A673 (cell line): ENCODE data around the gene BORCS6. TPM values are rescaled to one million over a fixed set of nuclear protein-coding genes. Genes with fewer than 3 reads are reported as not detected.

ENCODE experiments used
- BruUV-seq: library from RNA; stranded (reverse); fragments of 400-500 nt; replicated peaks from 2 replicates; lab custom pipeline; 2021; lab: Mats Ljungman, UMichigan
- CTCF ChIA-PET: fragments of 300-600 bp; sonication (Branson Sonifier 250); formaldehyde crosslinking; loops from one replicate; lab custom pipeline; 2022; ENCODE audit warnings: antibody characterized with exemption; lab: Charles Lee
- POLR2A ChIA-PET: fragments of 300-600 bp; sonication (Branson Sonifier 250); formaldehyde crosslinking; loops from one replicate; lab custom pipeline; 2022; ENCODE audit warnings: antibody characterized with exemption; ENCODE audit not compliant: low non-redundant PET; lab: Charles Lee
- DNase-seq: peaks from one replicate; pipeline ENCODE4 v3.0.0-alpha.2; 2015; ENCODE audit warnings: low spot score
- H3K27ac ChIP-seq: fragments of 200-600 bp; sonication (generic); 2 replicates; pipeline ENCODE4 v1.5.1; 2016; ENCODE audit warnings: mixed run types, low read depth, mild to moderate bottlenecking, mixed read lengths, antibody characterized with exemption, low read length; ENCODE audit not compliant: poor library complexity, severe bottlenecking
- H3K27me3 ChIP-seq: fragments of 200-600 bp; sonication (generic); replicated peaks from 2 replicates; pipeline ENCODE4 v1.6.1; 2017; ENCODE audit warnings: mixed run types, low read depth, mild to moderate bottlenecking, mixed read lengths, antibody characterized with exemption, low read length; ENCODE audit not compliant: insufficient read depth, poor library complexity
- H3K36me3 ChIP-seq: fragments of 200-600 bp; sonication (generic); 2 replicates; pipeline ENCODE4 v1.6.1; 2016; ENCODE audit warnings: mixed run types, mild to moderate bottlenecking, mixed read lengths, antibody characterized with exemption, low read length; ENCODE audit not compliant: insufficient read depth, poor library complexity, severe bottlenecking
- H3K4me1 ChIP-seq: fragments of 200-600 bp; sonication (generic); 2 replicates; pipeline ENCODE4 v1.6.1; 2017; ENCODE audit warnings: mixed run types, mild to moderate bottlenecking, mixed read lengths, antibody characterized with exemption, low read length; ENCODE audit not compliant: insufficient read depth, poor library complexity, severe bottlenecking
- H3K4me3 ChIP-seq: fragments of 200-600 bp; sonication (generic); 2 replicates; pipeline ENCODE4 v1.5.1; 2016; ENCODE audit warnings: low read depth, mixed run types, mild to moderate bottlenecking, mixed read lengths, low read length; ENCODE audit not compliant: poor library complexity, severe bottlenecking
- H3K9me3 ChIP-seq: fragments of 200-600 bp; sonication (generic); 2 replicates; pipeline ENCODE4 v1.6.1; 2016; ENCODE audit warnings: mixed run types, low read depth, mild to moderate bottlenecking, mixed read lengths, antibody characterized with exemption, low read length; ENCODE audit not compliant: poor library complexity, severe bottlenecking
- EZH2 ChIP-seq: fragments of 200-600 bp; sonication (generic); IDR thresholded peaks from 2 replicates; pipeline ENCODE4 v1.6.1; 2017; ENCODE audit warnings: borderline replicate concordance, low read depth, mild to moderate bottlenecking, mixed read lengths, antibody characterized with exemption, low read length; ENCODE audit not compliant: poor library complexity, severe bottlenecking
- intact Hi-C: fragments of 100-400 bp; cut with micrococcal nuclease; formaldehyde crosslinking; loops from one replicate; pipeline ENCODE4 v1.10.0; 2022; ENCODE audit not compliant: unreplicated experiment
- total RNA-seq: library from RNA; stranded (reverse); gene quantifications from 2 replicates; pipeline ENCODE4 v1.2.3, GENCODE V29; 2021
- TF ChIP-seq, protein P1 (sequence below): fragments of 300-800, 200-600 bp; sonication (generic); conservative IDR thresholded peaks from 2 replicates; pipeline ENCODE4 v1.5.1; 2017; ENCODE audit warnings: low read depth, mild to moderate bottlenecking, antibody characterized with exemption, low read length, moderate library complexity, mixed read lengths

Gene BORCS6
- total RNA-seq, 1 experiment from 2014 or later: 3.7 TPM

DNA sequence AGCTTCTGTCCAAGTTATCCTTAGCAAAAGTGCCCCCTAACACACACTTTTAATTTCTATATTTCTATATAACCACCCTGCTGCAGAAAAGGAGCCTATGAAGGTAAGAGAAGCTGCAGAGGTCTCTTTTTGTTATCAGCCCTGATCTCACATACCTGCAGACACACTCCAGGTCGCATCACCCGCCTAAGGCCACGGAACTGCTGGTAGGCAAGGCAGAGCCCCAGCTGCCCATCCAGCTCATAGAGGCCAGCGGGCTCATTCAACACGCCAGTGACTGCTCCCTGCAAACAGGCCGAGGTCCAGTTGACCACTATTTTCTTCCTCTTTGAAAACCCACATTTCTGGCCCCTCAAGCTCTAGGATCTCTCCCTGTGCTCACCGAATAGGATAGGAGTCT lies 45.7 kb upstream of the BORCS6 start:
- Histone ChIP-seq H3K4me1 (no peaks in the 10 kb centered on the region), H3K4me3 (no peak overlapping the region), H3K9me3 (no peaks in the 10 kb centered on the region), H3K27me3 (no peaks in the 10 kb centered on the region), H3K36me3 (peaks cover 62% of the 10 kb centered on the region), H3K27ac (no peak overlapping the region)
- ChIA-PET POLR2A (no interaction called here), CTCF (no interaction called here)
- intact Hi-C loops: no loop called here
- TF ChIP-seq, protein P1, sequence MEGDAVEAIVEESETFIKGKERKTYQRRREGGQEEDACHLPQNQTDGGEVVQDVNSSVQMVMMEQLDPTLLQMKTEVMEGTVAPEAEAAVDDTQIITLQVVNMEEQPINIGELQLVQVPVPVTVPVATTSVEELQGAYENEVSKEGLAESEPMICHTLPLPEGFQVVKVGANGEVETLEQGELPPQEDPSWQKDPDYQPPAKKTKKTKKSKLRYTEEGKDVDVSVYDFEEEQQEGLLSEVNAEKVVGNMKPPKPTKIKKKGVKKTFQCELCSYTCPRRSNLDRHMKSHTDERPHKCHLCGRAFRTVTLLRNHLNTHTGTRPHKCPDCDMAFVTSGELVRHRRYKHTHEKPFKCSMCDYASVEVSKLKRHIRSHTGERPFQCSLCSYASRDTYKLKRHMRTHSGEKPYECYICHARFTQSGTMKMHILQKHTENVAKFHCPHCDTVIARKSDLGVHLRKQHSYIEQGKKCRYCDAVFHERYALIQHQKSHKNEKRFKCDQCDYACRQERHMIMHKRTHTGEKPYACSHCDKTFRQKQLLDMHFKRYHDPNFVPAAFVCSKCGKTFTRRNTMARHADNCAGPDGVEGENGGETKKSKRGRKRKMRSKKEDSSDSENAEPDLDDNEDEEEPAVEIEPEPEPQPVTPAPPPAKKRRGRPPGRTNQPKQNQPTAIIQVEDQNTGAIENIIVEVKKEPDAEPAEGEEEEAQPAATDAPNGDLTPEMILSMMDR: no peak
- no peak for TF ChIP-seq EZH2
- BruUV-seq: no TSS peak
- DNase-seq: no peak

DNA sequence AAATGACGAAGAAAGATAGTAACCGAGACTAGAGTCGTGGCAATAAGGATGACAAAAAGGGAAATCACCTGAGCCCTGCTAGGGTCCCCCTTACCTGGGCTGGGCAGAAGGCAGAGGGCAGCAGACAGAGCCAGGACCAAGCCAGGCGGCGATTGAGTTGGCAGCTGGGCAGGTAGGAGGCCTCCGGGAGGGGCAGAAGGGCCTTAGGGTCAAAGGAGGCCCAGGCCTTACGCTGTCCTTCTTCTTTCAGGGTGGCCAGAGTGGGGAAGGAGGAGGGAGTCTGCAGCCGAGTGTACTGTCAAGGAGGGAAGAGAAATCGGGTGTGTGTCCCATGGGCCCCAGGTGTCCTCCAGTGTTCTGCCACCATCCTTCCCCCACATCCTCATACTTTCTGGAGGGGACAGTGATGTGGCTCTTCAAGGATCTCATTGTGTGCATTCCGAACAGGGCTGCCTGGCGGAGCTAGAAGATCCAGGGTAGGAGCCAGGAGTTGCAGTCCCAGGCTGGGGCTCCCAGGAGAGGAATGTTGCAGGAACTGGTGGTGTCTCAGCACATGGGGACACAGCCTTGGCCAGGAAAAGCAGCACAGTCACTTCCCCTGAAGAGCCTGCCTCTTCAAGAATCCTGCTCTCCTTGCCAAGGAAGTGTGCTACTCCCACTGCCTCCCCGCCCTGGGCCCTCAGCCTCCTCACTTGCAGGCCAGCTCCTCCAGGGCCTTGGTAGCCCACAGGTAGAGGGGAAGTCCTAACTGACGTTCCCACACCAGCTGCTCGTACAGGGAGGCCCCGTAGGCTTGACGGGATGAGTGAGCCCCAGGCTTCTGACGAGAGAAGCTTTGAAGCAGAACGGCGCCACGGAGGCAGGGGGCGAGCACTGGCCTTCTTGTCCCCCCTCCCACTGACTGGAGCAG lies 44.6 kb upstream of the BORCS6 start:
- CTCF ChIA-PET: no interaction called here
- POLR2A ChIA-PET: no interaction called here
- DNase-seq: no peak

DNA sequence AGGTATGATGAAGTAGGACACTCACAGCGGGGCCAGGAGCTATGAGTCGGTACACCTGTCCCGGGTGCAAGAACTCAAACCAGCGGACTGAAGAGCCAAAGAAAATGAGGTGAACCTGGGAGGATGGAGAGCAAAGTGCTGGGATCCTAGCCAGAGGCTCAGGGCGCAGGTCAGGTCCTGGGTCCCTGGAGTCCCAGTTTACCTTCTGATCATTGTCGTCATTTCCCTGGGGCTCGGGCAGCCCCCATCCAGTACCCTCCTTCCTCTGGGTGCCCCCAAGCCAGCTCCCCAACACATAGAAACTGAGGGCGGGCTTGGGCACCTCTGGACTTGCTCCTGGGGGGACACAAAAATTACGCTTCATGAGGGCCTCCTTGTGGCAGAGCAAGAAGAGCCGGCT lies 41.7 kb upstream of the BORCS6 start:
- ChIA-PET POLR2A (interaction anchor here (0.6 kb wide), 1 partner anchor 8 kb away, joined by 3 read pairs; no protein-coding TSS in a partner anchor), CTCF (no interaction called here)
- Histone ChIP-seq H3K27ac (no peak overlapping the region), H3K9me3 (no peaks in the 10 kb centered on the region), H3K27me3 (no peaks in the 10 kb centered on the region), H3K4me3 (no peak overlapping the region), H3K36me3 (peaks cover 74% of the 10 kb centered on the region), H3K4me1 (peaks cover 8% of the 10 kb centered on the region)
- TF ChIP-seq, protein P1: no peak
- no peak for TF ChIP-seq EZH2
- DNase-seq: no peak
- BruUV-seq: no TSS peak
- intact Hi-C loops: no loop called here

More for the DNA sequence above, 44.6 kb upstream of the BORCS6 start:
- Histone ChIP-seq H3K36me3 (peaks cover 72% of the 10 kb centered on the region), H3K9me3 (no peaks in the 10 kb centered on the region), H3K4me1 (no peaks in the 10 kb centered on the region), H3K27me3 (no peaks in the 10 kb centered on the region), H3K27ac (no peak overlapping the region), H3K4me3 (no peak overlapping the region)
- TF ChIP-seq EZH2: no peak
- TF ChIP-seq, protein P1: no peak
- intact Hi-C loops: no loop called here
- no TSS peak for BruUV-seq
